Progenitor cell of endocrine pancreas (in vitro differentiated cells): ENCODE measurements around the gene GPR26. TPM values are rescaled to one million over a fixed set of nuclear protein-coding genes. Genes with fewer than 3 reads are reported as not detected.

ENCODE experiments used
- DNase-seq: peaks from one replicate; pipeline ENCODE4 v3.0.0; 2021; ENCODE audit warnings: low spot score; ENCODE audit not compliant: unreplicated experiment
- H3K27ac Mint-ChIP-seq: 2 replicates; pipeline ENCODE4 v1.8.0; 2021; ENCODE audit warnings: mild to moderate bottlenecking, moderate library complexity, mixed read lengths
- H3K27me3 Mint-ChIP-seq: 2 replicates; pipeline ENCODE4 v1.8.0; 2021; ENCODE audit warnings: mixed read lengths
- H3K36me3 Mint-ChIP-seq: 2 replicates; pipeline ENCODE4 v1.8.0; 2022; ENCODE audit warnings: mixed read lengths; ENCODE audit not compliant: insufficient read depth
- H3K4me1 Mint-ChIP-seq: 2 replicates; pipeline ENCODE4 v1.8.0; 2021; ENCODE audit warnings: low read depth, mixed read lengths
- H3K4me3 Mint-ChIP-seq: 2 replicates; pipeline ENCODE4 v1.8.0; 2021; ENCODE audit warnings: low read depth, mild to moderate bottlenecking, moderate library complexity, mixed read lengths
- H3K9me3 Mint-ChIP-seq: 2 replicates; pipeline ENCODE4 v1.8.0; 2021; ENCODE audit warnings: low read depth, mixed read lengths
- CTCF ChIP-seq: fragments of 200-600 bp; sonication (generic); IDR thresholded peaks from one replicate; pipeline ENCODE4 v1.5.0; 2021; ENCODE audit warnings: antibody characterized with exemption, mild to moderate bottlenecking; ENCODE audit not compliant: unreplicated experiment
- total RNA-seq: library from RNA; stranded (reverse); gene quantifications from 2 replicates; pipeline ENCODE4 v1.2.1, GENCODE V29; 2021

The GPR26 gene
- total RNA-seq, 1 donor from 2014 or later, result not detected

GRCh38 chr10:123634221-123634620 lies 31.9 kb upstream of the GPR26 start:
- Mint-ChIP-seq H3K27me3 (peaks cover 40% of the 10 kb centered on the region), H3K27ac (no peak overlapping the region), H3K9me3 (peaks cover 1% of the 10 kb centered on the region), H3K4me3 (no peak overlapping the region), H3K36me3 (no peaks in the 10 kb centered on the region), H3K4me1 (no peaks in the 10 kb centered on the region)
- no peak for TF ChIP-seq CTCF
- DNase-seq, result no peak

DNA sequence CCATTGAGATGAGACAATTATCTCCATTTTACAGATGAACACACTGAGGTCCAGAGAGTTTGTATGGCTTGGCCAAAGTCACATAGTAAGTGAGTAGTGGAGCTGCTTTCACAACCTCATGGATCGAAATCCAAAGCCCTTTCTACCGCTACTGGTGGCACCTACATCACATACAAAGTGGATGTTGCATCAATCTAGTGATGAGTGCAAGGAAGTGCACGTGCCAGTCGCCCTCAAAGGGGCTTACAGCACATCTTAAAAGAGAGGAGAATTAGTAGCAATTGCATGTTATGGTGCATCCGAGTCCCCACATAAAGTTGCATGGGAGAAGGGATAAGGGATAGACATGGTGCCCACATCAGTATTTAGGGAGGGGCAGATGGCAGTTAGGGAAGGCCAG lies 31.0 kb upstream of the GPR26 start:
- Mint-ChIP-seq H3K27ac (no peak overlapping the region), H3K9me3 (no peaks in the 10 kb centered on the region), H3K4me1 (no peaks in the 10 kb centered on the region), H3K36me3 (no peaks in the 10 kb centered on the region), H3K4me3 (no peak overlapping the region), H3K27me3 (peaks cover 40% of the 10 kb centered on the region)
- DNase-seq, result no peak
- TF ChIP-seq CTCF, result no peak

GRCh38 chr10:123635745-123636144 lies 30.4 kb upstream of the GPR26 start:
- DNase-seq, result no peak
- H3K4me3 Mint-ChIP-seq, result no peak overlapping the region
- H3K36me3 Mint-ChIP-seq, result no peaks in the 10 kb centered on the region
- peaks cover 43% of the 10 kb centered on the region for H3K27me3 Mint-ChIP-seq
- no peaks in the 10 kb centered on the region for H3K4me1 Mint-ChIP-seq
- H3K9me3 Mint-ChIP-seq, result no peaks in the 10 kb centered on the region
- TF ChIP-seq CTCF, result no peak
- no peak overlapping the region for H3K27ac Mint-ChIP-seq

GRCh38 chr10:123636598-123637325 lies 29.4 kb upstream of the GPR26 start:
- no peaks in the 10 kb centered on the region for H3K36me3 Mint-ChIP-seq
- DNase-seq, result no peak
- H3K27ac Mint-ChIP-seq, result no peak overlapping the region
- H3K4me3 Mint-ChIP-seq, result no peak overlapping the region
- H3K4me1 Mint-ChIP-seq, result no peaks in the 10 kb centered on the region
- TF ChIP-seq CTCF, result no peak
- H3K9me3 Mint-ChIP-seq, result no peaks in the 10 kb centered on the region
- peaks cover 43% of the 10 kb centered on the region for H3K27me3 Mint-ChIP-seq

DNA sequence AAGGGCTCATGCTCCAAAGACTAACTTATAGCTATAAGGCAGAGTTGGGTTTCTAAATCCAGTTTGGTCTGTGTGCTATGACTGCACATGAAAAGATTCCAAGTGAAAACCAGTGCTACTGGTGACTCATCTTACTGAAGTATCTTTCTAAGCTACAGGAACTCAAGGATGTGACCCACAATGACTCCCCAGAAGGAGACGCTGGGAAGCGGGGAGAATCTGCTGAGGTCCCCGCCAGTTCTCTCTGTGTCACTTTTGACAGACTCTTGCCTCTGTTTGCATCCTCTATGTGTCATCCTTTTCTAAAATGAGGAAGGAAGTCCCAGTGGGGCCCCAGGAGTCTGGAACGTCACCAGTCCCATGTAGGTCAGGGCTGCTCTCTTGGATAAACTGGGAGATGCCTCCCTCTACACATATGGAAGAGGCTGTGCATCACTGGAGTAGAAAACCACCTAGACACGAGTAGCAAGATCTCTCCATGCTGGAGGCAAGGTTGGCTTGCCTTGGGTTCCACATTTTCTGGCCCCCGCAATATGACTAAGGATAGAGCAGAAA lies 28.8 kb upstream of the GPR26 start:
- H3K27me3 Mint-ChIP-seq, result peaks cover 41% of the 10 kb centered on the region
- H3K4me1 Mint-ChIP-seq, result no peaks in the 10 kb centered on the region
- no peak overlapping the region for H3K27ac Mint-ChIP-seq
- H3K36me3 Mint-ChIP-seq, result no peaks in the 10 kb centered on the region
- DNase-seq, result no peak
- TF ChIP-seq CTCF, result no peak
- H3K9me3 Mint-ChIP-seq, result no peaks in the 10 kb centered on the region
- H3K4me3 Mint-ChIP-seq, result no peak overlapping the region
